A549 (cell line): ENCODE measurements around the gene OR13G1. TPM values are rescaled to one million over a fixed set of nuclear protein-coding genes. Genes with fewer than 3 reads are reported as not detected.

Source experiments
- ATAC-seq, 2 experiments: fragments of 200-7000 bp in 1 of 2; fragments of >200 bp in 1 of 2; cut with Nextera tagmentation in 1 of 2; cut with Tn5 transposase in 1 of 2; 3 replicates each; pipeline versions ENCODE4 v1.8.0 to v1.9.1; 2018 to 2020; ENCODE audit warnings: mild to moderate bottlenecking in 1 of 2, moderate library complexity in 1 of 2
- CTCF ChIA-PET: fragments of 300-600 bp; sonication (Branson Sonifier 250); formaldehyde crosslinking; extraction: SDS; loops from one replicate; lab custom pipeline; 2021; ENCODE audit warnings: antibody characterized with exemption, inconsistent platforms; lab: Yijun Ruan, JAX
- POLR2A ChIA-PET: fragments of 350-600 bp; formaldehyde crosslinking; extraction: SDS; loops from one replicate; lab custom pipeline; 2021; ENCODE audit warnings: antibody characterized with exemption, inconsistent platforms; lab: Yijun Ruan, JAX
- DNase-seq, 2 experiments: peaks; one replicate each; pipeline versions ENCODE4 v3.0.0 to v3.0.0-alpha.2; 2011 to 2016; ENCODE audit warnings: low read depth in 1 of 2, low spot score in 1 of 2
- FAIRE-seq: peaks from 2 replicates; lab custom pipeline; 2011; peaks lifted over from hg19 to GRCh38; lab: Jason Lieb, UNC
- H3K27ac ChIP-seq, 2 experiments: fragments of >200 bp; sonication (Bioruptor Twin); formaldehyde crosslinking; 3 replicates each; pipeline ENCODE4 v1.5.1; 2016 to 2017
- H3K4me1 ChIP-seq: fragments of >200 bp; sonication (Bioruptor Twin); formaldehyde crosslinking; 3 replicates; pipeline ENCODE4 v1.6.1; 2016
- H3K4me2 ChIP-seq: fragments of >200 bp; sonication (Bioruptor Twin); formaldehyde crosslinking; 3 replicates; pipeline ENCODE4 v1.6.1; 2016
- H3K4me3 ChIP-seq: fragments of >200 bp; sonication (Bioruptor Twin); formaldehyde crosslinking; 3 replicates; pipeline ENCODE4 v1.5.1; 2016
- H3K9me3 ChIP-seq: fragments of >200 bp; sonication (Bioruptor Twin); formaldehyde crosslinking; 3 replicates; pipeline ENCODE4 v1.6.1; 2016
- CEBPB ChIP-seq, 2 experiments: fragments of >200 bp in 1 of 2; sonication (Bioruptor Twin) in 1 of 2; formaldehyde crosslinking in 1 of 2; IDR thresholded peaks; 2 replicates each; pipeline ENCODE4 v1.6.1; 2012 to 2016
- CHD4 ChIP-seq: fragments of 200-600 bp; sonication (generic); IDR thresholded peaks from 2 replicates; pipeline ENCODE4 v1.6.1; 2016; ENCODE audit warnings: antibody characterized with exemption, mild to moderate bottlenecking, borderline replicate concordance
- CTCF ChIP-seq: fragments of >200 bp; sonication (Bioruptor Twin); formaldehyde crosslinking; IDR thresholded peaks from 3 replicates; pipeline ENCODE4 v1.5.1; 2016
- E2F6 ChIP-seq: IDR thresholded peaks from 2 replicates; pipeline ENCODE4 v1.6.1; 2012; ENCODE audit warnings: low read depth, borderline replicate concordance
- EHMT2 ChIP-seq: fragments of 200-600 bp; sonication (generic); IDR thresholded peaks from 2 replicates; pipeline ENCODE4 v1.6.1; 2016; ENCODE audit warnings: antibody characterized with exemption, low read depth, mild to moderate bottlenecking, moderate library complexity
- ELK1 ChIP-seq: fragments of 150-350 bp; IDR thresholded peaks from 2 replicates; pipeline ENCODE4 v1.6.1; 2014; ENCODE audit warnings: low read depth, mild to moderate bottlenecking, low read length
- HEYL ChIP-seq: fragments of 250-450 bp; sonication (Bioruptor Pico); IDR thresholded peaks from 2 replicates; pipeline ENCODE4 v1.8.0; 2021; ENCODE audit warnings: mild to moderate bottlenecking, moderate library complexity
- HOXB5 ChIP-seq: fragments of 250-450 bp; sonication (Bioruptor Pico); IDR thresholded peaks from 2 replicates; pipeline ENCODE4 v1.5.0; 2020; ENCODE audit warnings: mild to moderate bottlenecking, moderate library complexity
- MYC ChIP-seq: IDR thresholded peaks from 2 replicates; pipeline ENCODE4 v1.6.1; 2012; ENCODE audit warnings: mild to moderate bottlenecking, inconsistent platforms, low read length, improper control_type of control experiment, borderline replicate concordance
- PBX3 ChIP-seq: IDR thresholded peaks from 2 replicates; pipeline ENCODE4 v1.6.1; 2012
- POLR2AphosphoS2 ChIP-seq: conservative IDR thresholded peaks from 2 replicates; pipeline ENCODE4 v1.6.1; 2012; ENCODE audit warnings: low read length, improper control_type of control experiment, inconsistent platforms
- RAD21 ChIP-seq, 2 experiments: fragments of >200 bp in 1 of 2; sonication (Bioruptor Twin) in 1 of 2; formaldehyde crosslinking in 1 of 2; IDR thresholded peaks in 1 of 2; conservative IDR thresholded peaks in 1 of 2; 2 replicates in 1 of 2; 3 replicates in 1 of 2; pipeline ENCODE4 v1.6.1; 2012 to 2018; ENCODE audit warnings: inconsistent platforms in 1 of 2
- RARB ChIP-seq: fragments of 250-450 bp; sonication (Bioruptor Pico); IDR thresholded peaks from 2 replicates; pipeline ENCODE4 v1.8.0; 2021; ENCODE audit warnings: mild to moderate bottlenecking, moderate library complexity
- RFX5 ChIP-seq: fragments of 450-650 bp; IDR thresholded peaks from 2 replicates; pipeline ENCODE4 v1.7.1; 2014; ENCODE audit warnings: antibody characterized with exemption, mild to moderate bottlenecking, moderate library complexity
- RNF2 ChIP-seq: fragments of 200-600 bp; sonication (generic); IDR thresholded peaks from 2 replicates; pipeline ENCODE4 v1.6.1; 2016; ENCODE audit warnings: low read depth, mild to moderate bottlenecking, antibody characterized with exemption, moderate library complexity, borderline replicate concordance
- SMC3 ChIP-seq: fragments of >200 bp; sonication (Bioruptor Twin); formaldehyde crosslinking; IDR thresholded peaks from 3 replicates; pipeline ENCODE4 v1.6.1; 2018; ENCODE audit warnings: inconsistent platforms
- SREBF2 ChIP-seq: fragments of 450-650 bp; IDR thresholded peaks from 2 replicates; pipeline ENCODE4 v1.6.1; 2014; ENCODE audit warnings: mild to moderate bottlenecking, moderate library complexity
- TP53 ChIP-seq: fragments of 250-450 bp; sonication (Bioruptor Pico); IDR thresholded peaks from 2 replicates; pipeline ENCODE4 v1.5.0; 2021; ENCODE audit warnings: mild to moderate bottlenecking, moderate library complexity
- ZC3H11A ChIP-seq: fragments of 450-650 bp; IDR thresholded peaks from 2 replicates; pipeline ENCODE4 v1.6.1; 2014; ENCODE audit warnings: antibody characterized with exemption, mild to moderate bottlenecking
- ZSCAN20 ChIP-seq: fragments of 250-450 bp; sonication (Bioruptor Pico); IDR thresholded peaks from 2 replicates; pipeline ENCODE4 v1.8.0; 2022; ENCODE audit warnings: mild to moderate bottlenecking, moderate library complexity
- WGBS: methylation state at CpG from one replicate; pipeline ENCODE4 v1.1.6; 2017; ENCODE audit errors: missing lambda C conversion rate; 5-methylcytosine and 5-hydroxymethylcytosine counted together
- polyA plus RNA-seq, 4 experiments: library from polyadenylated mRNA; depleted of rRNA in 3 of 4; stranded (reverse); fragments of >200 nt; fragmentation: RNase III in 1 of 4; extraction: RNeasy Plus Mini Kit Qiagen cat#74134 plus additional on column Dnase treatment in 1 of 4; gene quantifications; 2 replicates in 3 of 4; 3 replicates in 1 of 4; pipeline ENCODE4 v1.2.3, GENCODE V29; 2011 to 2017

The OR13G1 gene
- polyA plus RNA-seq, 2 of the 4 experiments (the other 2 are of a cell fraction) = not detected

GRCh38 chr1:247642742-247643141 is 36.8 kb downstream of the OR13G1 start (continued):
- no peak for TF ChIP-seq ZC3H11A

GRCh38 chr1:247639381-247639981 is 40.1 kb downstream of the OR13G1 start:
- DNase-seq (no peak), ATAC-seq (no peak), FAIRE-seq (no peak)
- ChIA-PET POLR2A (no interaction called here), CTCF (no interaction called here)
- Histone ChIP-seq H3K4me3 (no peak overlapping the region), H3K4me1 (no peaks in the 10 kb centered on the region), H3K4me2 (no peak overlapping the region), H3K9me3 (peaks cover 6% of the 10 kb centered on the region; the same call in 1 of the 3 replicates), H3K27ac (no peak overlapping the region)
- WGBS = 74% methylated on average over 34 of the region's 55 CpGs
- TF ChIP-seq ZSCAN20 (CRISPR knock-in tag) (no peak), RFX5 (no peak), RARB (CRISPR knock-in tag) (no peak), HOXB5 (CRISPR knock-in tag) (no peak), RAD21 (conservative IDR thresholded peaks at IDR 0.05 in 1 of 2, IDR thresholded peaks at IDR 0.05 in 1 of 2) (no peak), ELK1 (no peak), CHD4 (no peak)

- ATAC-seq = no peak
- no peaks in the 10 kb centered on the region for H3K4me1 ChIP-seq
- peaks cover 6% of the 10 kb centered on the region; the same call in 1 of the 3 replicates for H3K9me3 ChIP-seq
- no peak overlapping the region for H3K27ac ChIP-seq
- H3K4me2 ChIP-seq = no peak overlapping the region
- no peak for FAIRE-seq
- WGBS = 11% methylated on average over 6 of the region's 6 CpGs
- no peak for DNase-seq
- TF ChIP-seq CEBPB (IDR thresholded peaks at IDR 0.05) (no peak), E2F6 (no peak), SREBF2 (no peak), SMC3 (no peak), RFX5 (no peak), TP53 (CRISPR knock-in tag) (no peak), RAD21 (conservative IDR thresholded peaks at IDR 0.05 in 1 of 2, IDR thresholded peaks at IDR 0.05 in 1 of 2) (no peak)
- POLR2A ChIA-PET = no interaction called here
- CTCF ChIA-PET = no interaction called here
- no peak overlapping the region for H3K4me3 ChIP-seq
Observed at GRCh38 chr1:247638781-247639180, 40.8 kb downstream of the OR13G1 start.

GRCh38 chr1:247638011-247638410 is 41.5 kb downstream of the OR13G1 start:
- no peak overlapping the region for H3K4me2 ChIP-seq
- no peaks in the 10 kb centered on the region for H3K4me1 ChIP-seq
- ChIA-PET POLR2A (no interaction called here), CTCF (no interaction called here)
- ATAC-seq (no peak), DNase-seq (no peak), FAIRE-seq (no peak)
- H3K9me3 ChIP-seq = peaks cover 6% of the 10 kb centered on the region; the same call in 1 of the 3 replicates
- H3K27ac ChIP-seq = no peak overlapping the region
- H3K4me3 ChIP-seq = no peak overlapping the region
- 4% methylated on average over 3 of the region's 4 CpGs for WGBS
- TF ChIP-seq E2F6 (no peak), RNF2 (no peak)

GRCh38 chr1:247627951-247628350 is 51.6 kb downstream of the OR13G1 start:
- Histone ChIP-seq H3K4me1 (no peaks in the 10 kb centered on the region), H3K27ac (no peak overlapping the region), H3K9me3 (no peaks in the 10 kb centered on the region; the same call in 2 of the 3 replicates), H3K4me2 (no peak overlapping the region), H3K4me3 (no peak overlapping the region)
- ChIA-PET POLR2A (no interaction called here), CTCF (no interaction called here)
- no peak for ATAC-seq
- no peak for DNase-seq
- WGBS = 0% methylated on average over 3 of the region's 3 CpGs
- no peak for FAIRE-seq
- TF ChIP-seq PBX3 (no peak), HEYL (CRISPR knock-in tag) (no peak), RARB (CRISPR knock-in tag) (no peak), MYC (no peak), POLR2AphosphoS2 (no peak), EHMT2 (no peak), ELK1 (no peak), CTCF (no peak)
